NCI-H2029 treated with DMSO at 0.1 percent for 48 hours (cell line): ENCODE results near the gene CRTAC1.

Source experiments
- DNase-seq: peaks from one replicate; lab custom pipeline; 2025; lab: John Stamatoyannopoulos, UW

Gene CRTAC1

DNA sequence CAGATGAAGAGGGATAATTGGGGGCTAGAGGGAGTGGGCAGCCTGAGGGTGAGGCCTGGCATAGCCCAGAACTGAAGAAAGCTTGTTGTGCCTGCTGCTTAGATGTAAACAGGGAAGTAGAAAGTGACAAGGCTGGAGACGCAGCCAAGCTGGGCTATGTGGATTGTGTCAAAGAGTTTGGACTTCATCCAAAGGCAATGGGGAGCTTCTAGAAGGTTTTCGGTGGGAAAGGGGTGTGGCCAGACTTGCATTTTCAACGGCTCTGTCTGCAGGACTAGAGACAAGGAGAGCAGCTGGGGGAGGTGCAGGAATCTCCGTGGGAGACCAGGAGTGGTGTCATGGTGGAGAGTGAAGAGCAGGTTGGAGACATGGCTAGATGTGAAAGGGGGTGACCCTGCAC lies 132.0 kb downstream of the CRTAC1 start:
- no peak for DNase-seq

GRCh38 chr10:97896756-97897358 lies 133.6 kb downstream of the CRTAC1 start:
- no peak for DNase-seq

GRCh38 chr10:97895915-97896314 lies 134.5 kb downstream of the CRTAC1 start:
- DNase-seq = no peak

GRCh38 chr10:97895084-97895483 lies 135.3 kb downstream of the CRTAC1 start:
- DNase-seq = no peak

DNA sequence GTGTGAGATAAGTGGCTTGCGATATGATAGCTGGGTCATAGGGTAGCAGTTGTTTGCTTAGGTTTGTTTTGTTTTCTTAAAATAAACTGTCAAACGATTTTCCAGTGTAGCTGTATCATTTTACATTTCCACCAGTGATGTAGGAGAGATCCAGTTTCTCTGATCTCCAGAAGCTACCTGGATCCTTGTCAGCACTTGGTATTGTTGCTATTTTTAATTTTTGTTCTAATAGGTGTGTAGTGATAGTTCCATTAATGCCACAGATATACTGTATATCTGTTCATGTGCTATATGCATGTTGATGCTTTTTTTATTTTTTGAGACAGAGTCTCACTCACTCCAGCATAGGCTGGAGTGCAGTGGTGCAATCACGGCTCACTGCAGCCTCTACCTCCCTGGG lies 136.3 kb downstream of the CRTAC1 start:
- no peak for DNase-seq

GRCh38 chr10:97892939-97893338 lies 137.5 kb downstream of the CRTAC1 start:
- no peak for DNase-seq

- DNase-seq = no peak
Observed at GRCh38 chr10:97892506-97892905, 137.9 kb downstream of the CRTAC1 start.

GRCh38 chr10:97891497-97892167 lies 138.8 kb downstream of the CRTAC1 start:
- no peak for DNase-seq

GRCh38 chr10:97889461-97890265 lies 140.8 kb downstream of the CRTAC1 start:
- DNase-seq = no peak

- no peak for DNase-seq
Observed at GRCh38 chr10:97888641-97889262, 141.7 kb downstream of the CRTAC1 start.

DNA sequence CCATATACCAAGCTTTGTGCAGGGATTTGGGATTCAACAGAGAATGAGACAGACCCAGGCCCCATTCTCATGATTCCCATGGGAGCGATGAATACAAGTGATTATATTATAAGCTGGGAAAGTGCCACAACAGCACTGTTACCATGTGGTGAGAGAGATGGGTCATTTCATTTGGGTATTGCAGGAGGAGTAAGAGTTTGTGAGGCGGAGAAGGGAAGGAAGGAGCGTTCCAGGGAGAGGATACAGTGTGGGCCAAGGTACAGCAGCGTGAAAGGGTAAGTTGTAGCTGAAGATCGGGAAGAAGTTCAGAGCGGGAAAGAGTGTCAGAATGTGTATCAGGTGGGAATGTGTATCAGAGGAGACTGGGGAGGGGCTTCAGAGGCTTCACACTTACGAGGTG lies 142.3 kb downstream of the CRTAC1 start:
- DNase-seq = no peak

DNA sequence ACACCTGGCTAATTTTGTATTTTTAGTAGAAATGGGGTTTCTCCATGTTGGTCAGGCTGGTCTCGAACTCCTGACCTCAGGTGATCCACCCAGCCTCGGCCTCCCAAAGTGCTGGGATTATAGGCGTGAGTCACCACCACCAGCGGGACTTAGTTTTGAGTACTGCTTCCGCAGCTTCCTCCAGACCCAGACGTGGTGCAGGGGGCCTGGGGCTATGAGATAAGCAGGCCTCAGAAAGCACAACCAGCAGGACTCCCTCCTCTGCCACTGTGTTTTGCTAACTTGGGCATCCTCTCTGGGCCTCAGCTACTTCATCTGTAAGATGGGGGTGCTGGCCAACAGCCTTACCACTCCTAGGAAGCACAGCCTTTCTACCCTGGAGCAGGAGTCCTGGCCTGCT lies 143.0 kb downstream of the CRTAC1 start:
- no peak for DNase-seq

GRCh38 chr10:97886286-97886685 lies 144.1 kb downstream of the CRTAC1 start:
- no peak for DNase-seq

GRCh38 chr10:97883092-97883485 lies 147.3 kb downstream of the CRTAC1 start:
- DNase-seq = no peak

DNA sequence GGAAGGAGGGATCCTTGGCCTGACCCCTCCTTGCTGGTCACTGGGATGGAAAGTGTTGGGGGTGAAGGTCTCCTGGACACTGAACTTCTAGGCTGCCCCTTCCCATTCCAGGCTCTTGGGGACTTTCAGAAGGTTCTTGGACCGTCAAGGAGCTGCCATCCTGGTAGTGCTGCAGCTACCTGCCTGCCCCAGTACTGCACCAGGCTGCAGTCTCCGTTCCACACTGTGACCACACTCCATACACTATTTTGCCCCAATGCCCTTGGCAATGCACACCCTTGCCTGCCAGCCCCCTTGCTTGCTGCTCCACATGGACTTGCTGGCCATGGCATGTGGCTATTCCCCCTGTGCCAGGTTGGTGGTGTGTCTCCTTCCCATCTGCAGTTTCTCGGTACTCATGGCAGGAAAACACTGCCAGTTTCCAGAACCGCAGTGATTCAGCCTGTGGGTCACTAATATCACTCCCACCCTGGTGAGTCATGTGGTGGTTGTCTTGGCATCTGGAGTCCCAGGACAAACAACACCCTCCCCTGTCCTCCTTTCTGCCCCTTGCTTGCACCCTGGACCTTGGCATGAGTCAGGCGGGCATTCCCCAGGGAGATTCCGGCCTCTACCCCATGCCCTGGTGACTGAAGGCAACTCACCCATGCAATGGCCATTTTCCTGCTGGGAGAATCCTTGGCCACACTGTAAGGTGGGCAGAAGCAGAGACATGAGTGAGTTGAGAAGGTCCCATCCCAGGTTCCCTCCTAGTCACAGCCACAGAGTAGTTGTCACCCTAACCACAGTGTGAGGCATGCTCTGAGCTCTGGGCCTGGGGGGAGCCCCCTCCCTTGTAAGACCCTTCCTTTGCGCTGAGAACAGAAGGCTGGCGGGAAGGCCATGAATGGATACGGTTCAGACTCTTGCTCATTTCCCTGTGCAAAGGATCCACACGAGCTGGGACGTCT lies 148.0 kb downstream of the CRTAC1 start:
- DNase-seq = no peak

- no peak for DNase-seq
Observed at GRCh38 chr10:97880109-97880508, 150.3 kb downstream of the CRTAC1 start.

DNA sequence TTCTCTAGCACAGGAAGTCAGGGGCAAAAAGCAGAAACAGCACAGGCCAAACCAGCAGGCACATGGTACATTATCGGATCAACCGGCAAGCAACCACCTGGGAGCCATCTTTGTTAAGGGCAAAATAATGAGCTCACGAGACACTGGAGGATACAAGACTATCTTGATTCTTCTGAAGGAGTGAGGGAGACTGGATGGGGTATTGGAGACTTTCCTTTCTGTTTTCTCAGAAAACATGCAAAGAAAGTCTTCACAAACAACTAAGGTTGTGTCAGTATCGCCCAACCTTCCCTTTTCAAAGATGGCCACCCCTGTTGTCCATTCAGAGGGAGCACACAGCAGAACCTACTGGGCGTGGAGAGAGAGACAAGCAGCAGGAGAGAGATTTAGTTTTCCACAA lies 151.2 kb downstream of the CRTAC1 start:
- no peak for DNase-seq

GRCh38 chr10:97876402-97876801 lies 154.0 kb downstream of the CRTAC1 start:
- no peak for DNase-seq

GRCh38 chr10:97875391-97875790 lies 155.0 kb downstream of the CRTAC1 start:
- DNase-seq = no peak

GRCh38 chr10:97874332-97874731 lies 156.1 kb downstream of the CRTAC1 start:
- DNase-seq = no peak

- DNase-seq = no peak
Observed at GRCh38 chr10:97873569-97873968, 156.9 kb downstream of the CRTAC1 start.

DNA sequence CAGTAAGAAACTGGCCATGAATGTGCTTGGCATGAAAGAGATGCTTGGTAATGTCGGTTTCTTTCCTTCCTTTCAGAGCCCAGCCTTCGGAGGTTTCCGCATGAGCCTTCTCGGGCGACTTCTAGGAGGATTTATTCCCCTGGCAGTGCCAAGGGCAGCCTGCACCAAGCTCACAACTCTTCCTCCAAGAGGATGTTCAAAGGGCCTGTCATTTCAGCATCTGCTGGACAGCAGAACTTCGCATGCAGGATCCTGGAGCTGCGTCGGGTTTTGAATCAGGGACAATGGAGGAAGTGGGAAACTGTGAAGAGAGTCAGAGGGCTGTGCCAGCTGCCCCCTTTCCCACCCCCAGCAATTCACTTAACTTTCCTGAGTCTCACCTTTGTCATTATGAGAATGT lies 159.4 kb downstream of the CRTAC1 start:
- no peak for DNase-seq
